GM12801 (cell line): Measurements from ENCODE around the gene RAB12.

Experiments used
- TF ChIP-seq, protein P1 (sequence below): IDR thresholded peaks from one replicate; pipeline ENCODE4 v1.5.1; 2011; ENCODE audit warnings: control low read depth; ENCODE audit not compliant: insufficient read length; ENCODE audit errors: extremely low read depth

The RAB12 gene

GRCh38 chr18:8685914-8686216 is 76.6 kb downstream of the RAB12 start:
- TF ChIP-seq, protein P1, sequence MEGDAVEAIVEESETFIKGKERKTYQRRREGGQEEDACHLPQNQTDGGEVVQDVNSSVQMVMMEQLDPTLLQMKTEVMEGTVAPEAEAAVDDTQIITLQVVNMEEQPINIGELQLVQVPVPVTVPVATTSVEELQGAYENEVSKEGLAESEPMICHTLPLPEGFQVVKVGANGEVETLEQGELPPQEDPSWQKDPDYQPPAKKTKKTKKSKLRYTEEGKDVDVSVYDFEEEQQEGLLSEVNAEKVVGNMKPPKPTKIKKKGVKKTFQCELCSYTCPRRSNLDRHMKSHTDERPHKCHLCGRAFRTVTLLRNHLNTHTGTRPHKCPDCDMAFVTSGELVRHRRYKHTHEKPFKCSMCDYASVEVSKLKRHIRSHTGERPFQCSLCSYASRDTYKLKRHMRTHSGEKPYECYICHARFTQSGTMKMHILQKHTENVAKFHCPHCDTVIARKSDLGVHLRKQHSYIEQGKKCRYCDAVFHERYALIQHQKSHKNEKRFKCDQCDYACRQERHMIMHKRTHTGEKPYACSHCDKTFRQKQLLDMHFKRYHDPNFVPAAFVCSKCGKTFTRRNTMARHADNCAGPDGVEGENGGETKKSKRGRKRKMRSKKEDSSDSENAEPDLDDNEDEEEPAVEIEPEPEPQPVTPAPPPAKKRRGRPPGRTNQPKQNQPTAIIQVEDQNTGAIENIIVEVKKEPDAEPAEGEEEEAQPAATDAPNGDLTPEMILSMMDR = no peak

- TF ChIP-seq, protein P1 = no peak
Measured at GRCh38 chr18:8686611-8687010, 77.4 kb downstream of the RAB12 start.

- TF ChIP-seq, protein P1 = no peak
Measured at GRCh38 chr18:8688216-8688800, 79.1 kb downstream of the RAB12 start.

GRCh38 chr18:8688816-8689215 is 79.6 kb downstream of the RAB12 start:
- TF ChIP-seq, protein P1 = no peak
